ENCODE results near the gene KRT7. TPM values are rescaled to one million over a fixed set of nuclear protein-coding genes. Genes with fewer than 3 reads are reported as not detected.

The KRT7 gene
- not detected for total RNA-seq

DNA sequence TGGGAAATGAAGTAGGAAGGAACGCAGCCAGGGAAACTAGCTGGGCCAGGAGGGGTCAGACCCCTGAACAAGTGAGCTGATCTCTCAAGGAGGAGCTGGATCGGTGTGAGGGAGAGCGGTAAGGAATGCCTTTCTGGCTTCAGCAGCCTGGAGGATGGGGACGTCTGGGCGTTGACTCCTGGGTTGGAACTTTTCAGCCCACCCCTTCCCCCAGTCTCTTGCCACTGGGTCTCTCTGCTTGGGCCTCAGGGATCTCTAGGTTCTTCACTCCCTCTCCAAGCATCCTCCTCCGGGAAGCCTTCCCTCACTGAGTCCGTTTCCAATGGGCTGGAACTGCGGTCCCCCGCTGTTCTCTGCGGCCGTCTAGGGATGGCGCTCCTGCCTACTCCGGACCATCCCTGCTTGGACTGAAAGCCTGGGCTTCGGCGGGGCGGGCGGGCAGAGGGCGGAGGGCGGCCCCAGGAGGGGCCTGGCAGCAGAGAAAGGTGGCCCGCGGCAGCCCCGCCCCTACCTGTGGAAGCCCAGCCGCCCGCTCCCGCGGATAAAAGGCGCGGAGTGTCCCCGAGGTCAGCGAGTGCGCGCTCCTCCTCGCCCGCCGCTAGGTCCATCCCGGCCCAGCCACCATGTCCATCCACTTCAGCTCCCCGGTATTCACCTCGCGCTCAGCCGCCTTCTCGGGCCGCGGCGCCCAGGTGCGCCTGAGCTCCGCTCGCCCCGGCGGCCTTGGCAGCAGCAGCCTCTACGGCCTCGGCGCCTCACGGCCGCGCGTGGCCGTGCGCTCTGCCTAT, at the start of gene KRT7:
Gene KRT7, plus strand, starts transcription at position 570 of the 788 bp plus-strand sequence. Its CDS starts 54 bp downstream, at position 624.
- DNase-seq, result no peak

- DNase-seq, result no peak
Measured at GRCh38 chr12:52183544-52183910, 49.5 kb upstream of the KRT7 start.

DNA sequence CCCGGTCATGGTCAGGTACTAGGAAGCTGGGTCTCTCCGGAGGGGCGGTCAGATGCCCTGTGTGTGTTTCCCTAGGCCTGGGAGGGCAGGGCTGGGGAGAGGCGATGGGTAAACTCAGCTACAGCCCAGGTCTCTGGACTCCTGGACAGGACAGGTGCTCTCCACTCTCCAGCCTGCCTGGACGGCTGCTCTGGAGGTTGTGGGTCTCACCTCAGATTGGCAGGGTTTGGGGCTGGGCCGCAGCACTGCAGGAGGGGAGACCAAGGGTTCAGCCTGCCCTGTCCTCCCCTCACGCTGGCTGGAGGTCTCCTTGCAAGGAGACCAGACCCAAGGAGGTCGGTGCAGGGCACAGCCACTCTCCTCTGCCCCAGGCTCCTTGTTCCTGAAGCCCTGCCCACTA, 49.1 kb upstream of the KRT7 start:
- DNase-seq, result no peak

- DNase-seq, result no peak
Measured at GRCh38 chr12:52184813-52185212, 48.2 kb upstream of the KRT7 start.

DNA sequence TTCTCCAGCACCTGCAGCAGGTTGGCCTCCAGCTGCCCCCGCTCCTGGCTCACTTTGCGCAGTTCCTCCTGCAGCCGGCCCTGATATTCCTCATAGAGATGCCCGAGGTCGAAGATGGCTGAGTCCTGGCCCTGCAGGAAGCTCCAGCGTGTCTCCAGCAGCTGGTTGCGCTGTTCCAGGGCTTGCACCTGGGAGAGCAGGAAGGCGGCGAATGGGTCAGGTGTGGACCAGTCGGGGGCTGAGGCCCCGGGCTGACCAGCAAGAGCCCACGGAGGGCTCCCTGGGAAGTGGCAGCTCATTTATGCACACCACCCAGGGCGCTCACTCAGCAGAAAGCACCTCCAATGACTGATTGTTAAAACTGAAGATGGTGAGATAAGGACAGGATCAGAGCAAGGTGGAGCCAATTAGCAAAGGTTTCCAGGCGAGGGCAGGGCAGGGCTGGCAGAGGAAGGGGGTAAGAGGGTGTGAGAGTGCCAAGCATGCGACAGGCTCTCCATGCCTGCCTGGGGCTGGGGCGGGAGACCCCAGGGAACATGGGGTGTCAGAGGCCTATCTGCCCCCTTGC, 47.6 kb upstream of the KRT7 start:
- no peak for DNase-seq

- DNase-seq, result no peak
Measured at GRCh38 chr12:52186118-52186840, 46.8 kb upstream of the KRT7 start.

DNA sequence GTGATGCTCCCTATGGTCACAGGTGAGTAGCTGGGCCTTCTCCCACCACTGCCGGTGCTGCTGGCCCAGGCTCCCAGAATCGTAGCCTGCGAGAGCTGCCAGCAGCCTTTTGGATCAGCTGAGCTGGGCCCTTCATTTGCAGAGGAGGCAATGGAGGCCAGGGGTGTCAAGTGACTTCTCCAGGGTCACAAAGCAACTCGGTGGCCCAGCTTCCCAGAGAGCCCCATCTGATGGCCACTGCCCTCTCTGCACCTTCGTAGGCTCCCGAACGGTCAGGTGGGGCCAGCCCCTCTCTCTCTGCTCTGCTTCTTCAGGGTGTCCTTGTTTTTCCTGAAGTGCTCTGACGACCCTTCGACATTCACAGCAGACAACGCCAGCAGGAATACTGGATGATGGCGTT, 45.8 kb upstream of the KRT7 start:
- DNase-seq, result no peak

DNA sequence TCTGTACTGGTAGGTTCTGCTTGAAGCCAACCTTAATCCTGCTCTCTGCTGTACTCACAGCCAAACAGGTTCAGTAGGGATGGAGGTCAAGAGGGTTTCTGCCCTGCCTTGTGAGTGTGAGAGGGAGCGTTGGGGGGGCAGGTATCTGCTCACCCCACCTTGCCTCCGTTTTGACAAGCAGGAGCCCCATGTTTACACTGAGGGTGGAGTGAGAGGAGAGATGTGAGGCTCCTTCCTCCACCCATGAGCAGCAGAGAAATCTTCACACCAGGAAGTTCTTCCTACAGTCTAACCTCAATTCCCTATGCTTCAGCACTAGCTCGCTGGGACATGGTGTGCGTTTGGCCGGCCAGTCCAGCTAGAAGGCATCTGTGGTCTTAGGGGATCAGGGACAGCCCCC, 45.4 kb upstream of the KRT7 start:
- no peak for DNase-seq

- DNase-seq, result no peak
Measured at GRCh38 chr12:52188658-52189057, 44.4 kb upstream of the KRT7 start.

DNA sequence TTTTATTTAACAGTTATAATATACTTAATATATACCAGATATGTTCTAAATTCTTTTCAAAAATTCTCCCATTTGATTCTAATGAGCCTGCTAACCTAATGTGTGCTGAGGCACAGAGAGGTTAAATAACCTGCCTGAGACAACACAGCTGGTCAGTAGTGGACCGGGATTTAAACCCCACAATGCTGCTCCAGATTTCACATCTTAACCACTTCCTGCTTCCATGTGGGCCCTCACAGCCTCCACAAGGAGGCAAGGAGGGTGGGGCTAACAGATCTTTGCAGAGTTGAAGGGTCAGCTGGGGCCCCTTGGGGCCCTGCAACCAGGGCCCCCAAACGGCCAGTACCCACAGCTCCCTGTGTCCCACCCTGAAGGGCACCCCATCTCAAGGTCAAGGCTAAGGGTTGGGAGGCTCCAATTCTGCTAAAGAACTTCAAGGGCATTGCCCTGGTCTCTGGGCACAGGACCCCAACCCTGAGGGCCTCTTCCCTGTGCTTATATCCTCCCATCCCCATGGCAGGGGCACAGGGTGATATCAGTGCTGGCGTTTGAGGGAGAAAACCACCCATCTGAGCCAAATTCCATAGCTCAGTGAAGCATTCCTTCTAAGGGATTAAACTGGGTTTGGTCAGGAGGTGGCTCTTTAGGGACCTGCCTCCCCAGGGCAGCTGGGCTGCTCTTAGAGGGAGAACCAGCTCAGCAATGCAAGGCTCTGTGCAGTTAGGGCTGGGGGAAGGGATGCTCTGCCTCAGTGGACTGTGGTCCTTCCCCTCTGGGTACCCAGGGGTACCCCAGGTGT, 43.5 kb upstream of the KRT7 start:
- DNase-seq, result no peak

- no peak for DNase-seq
Measured at GRCh38 chr12:52190860-52191729, 41.9 kb upstream of the KRT7 start.

GRCh38 chr12:52191841-52192791, 40.9 kb upstream of the KRT7 start, which contains the start of gene KRT80:
KRT80 (minus strand) TSS chr12:52192014; CDS start chr12:52191902, 112 bp downstream.
- DNase-seq, result peak; percentile 30

GRCh38 chr12:52193532-52193931, 39.5 kb upstream of the KRT7 start:
- no peak for DNase-seq

- no peak for DNase-seq
Measured at GRCh38 chr12:52193991-52194390, 39.1 kb upstream of the KRT7 start.

GRCh38 chr12:52195065-52195730, 37.8 kb upstream of the KRT7 start:
- no peak for DNase-seq

DNA sequence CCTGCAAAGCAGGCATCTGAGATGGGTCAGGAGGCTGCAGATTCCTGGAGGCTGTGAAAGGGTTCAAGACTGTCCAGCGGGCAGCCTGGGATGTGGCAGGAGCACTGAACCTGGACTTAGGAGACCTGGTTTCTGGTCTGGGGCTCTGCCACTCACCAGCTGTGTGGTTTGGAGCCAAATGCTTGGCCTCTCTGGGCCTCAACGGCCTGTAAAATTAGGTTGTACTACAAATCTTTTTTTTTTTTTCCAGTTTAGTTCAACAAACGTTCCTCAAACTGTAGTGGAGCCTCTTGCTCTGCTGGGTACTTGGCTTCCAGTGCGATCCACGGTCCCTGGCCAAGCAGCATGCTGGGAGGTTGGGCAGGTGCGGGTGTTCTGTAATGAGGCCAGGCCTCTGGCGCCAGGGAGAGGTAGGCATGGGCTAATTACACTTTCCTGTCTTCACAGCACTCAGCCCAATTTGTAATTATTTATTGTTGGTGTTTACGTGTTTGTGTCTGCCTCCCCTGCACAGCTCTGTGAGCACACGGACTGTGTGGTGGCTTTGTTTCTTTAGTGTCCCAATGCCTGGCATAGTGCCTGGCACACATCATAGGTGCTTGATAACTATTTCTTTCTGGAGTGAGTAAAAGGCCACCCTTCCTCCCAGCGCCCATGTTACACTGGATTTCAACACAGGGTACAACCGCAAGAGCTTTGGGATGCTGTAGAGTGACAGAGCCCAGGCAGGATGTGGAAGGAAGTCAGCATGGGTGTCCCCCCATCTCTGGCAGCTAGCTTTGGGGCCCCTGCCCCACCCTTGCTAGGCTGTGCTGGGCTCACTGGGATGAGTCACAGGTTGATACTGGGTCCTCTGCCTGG, 35.4 kb upstream of the KRT7 start:
- no peak for DNase-seq

GRCh38 chr12:52198454-52199215, 34.4 kb upstream of the KRT7 start:
- DNase-seq, result no peak
